Measurements from ENCODE around the gene ANXA3. TPM values are rescaled to one million over a fixed set of nuclear protein-coding genes. Genes with fewer than 3 reads are reported as not detected.

The ANXA3 gene
- polyA plus RNA-seq, 3 donors = 0.31 to 0.64 (median 0.55) TPM

DNA sequence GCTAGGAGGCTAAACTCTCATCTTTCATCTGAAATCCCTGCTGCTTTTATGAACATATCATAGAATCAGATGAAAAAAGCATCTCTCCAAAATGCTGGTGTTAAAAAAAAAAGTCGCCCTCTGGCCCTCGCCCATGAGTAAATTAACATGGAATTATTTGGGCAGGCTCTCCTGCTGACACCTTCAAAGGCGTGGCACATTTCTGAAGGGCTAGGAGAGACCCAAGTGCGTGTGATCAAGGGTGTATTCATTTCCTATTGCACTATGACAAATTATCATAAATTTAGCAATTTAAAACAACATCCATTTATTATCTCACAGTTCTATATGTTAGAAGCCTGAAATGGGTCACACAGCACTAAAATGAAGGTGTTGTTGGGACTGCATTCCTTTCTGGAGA, 5.1 kb downstream of the ANXA3 start:
- Histone ChIP-seq H3K4me3 (replicated peaks in 1 of 3; ENCODE audit: low read depth in 2 of 3, low read length in 3 of 3) (no peak overlapping the region), H3K9me3 (replicated peaks in 1 of 2; ENCODE audit: control insufficient read depth in 1 of 2, insufficient read depth in 1 of 2, low read length in 2 of 2) (no peaks in the 10 kb centered on the region), H3K9ac (ENCODE audit: insufficient read depth, low read length, poor library complexity, severe bottlenecking) (no peak overlapping the region), H3K27me3 (ENCODE audit: control insufficient read depth in 2 of 2, insufficient read depth in 2 of 2, low read length in 2 of 2) (peaks cover 0 to 8% of the 10 kb centered on the region in 2 donors), H3K36me3 (replicated peaks in 1 of 2; ENCODE audit: control insufficient read depth in 1 of 2, insufficient read depth in 2 of 2, low read length in 2 of 2) (no peaks in the 10 kb centered on the region), H3K27ac (ENCODE audit: low read depth in 1 of 2, low read length in 2 of 2) (no peak overlapping the region), H3K4me2 (replicated peaks; ENCODE audit: extremely low read depth, low read length, poor library complexity, severe bottlenecking) (no peak overlapping the region), H4K20me1 (ENCODE audit: insufficient read depth, low read length) (no peaks in the 10 kb centered on the region), H2AFZ (ENCODE audit: insufficient read depth, low read depth, low read length, poor library complexity, severe bottlenecking) (no peak overlapping the region), H3K4me1 (ENCODE audit: control insufficient read depth in 1 of 2, insufficient read depth in 2 of 2, low read length in 2 of 2) (peaks cover 18 to 19% of the 10 kb centered on the region in 2 donors), H3K79me2 (ENCODE audit: insufficient read depth, low read length) (no peaks in the 10 kb centered on the region)
- Mint-ChIP-seq H3K27me3 (ENCODE audit: low read depth in 3 of 3) (peaks cover 0 to 10% (median 2%) of the 10 kb centered on the region in 3 donors), H3K4me3 (no peak overlapping the region), H3K27ac (no peak overlapping the region), H3K9me3 (peaks cover 0 to 2% (median 0%) of the 10 kb centered on the region in 7 donors), H3K4me1 (peaks cover 16% of the 10 kb centered on the region), H3K36me3 (no peaks in the 10 kb centered on the region)
- DNase-seq = no peak
- WGBS (ENCODE audit: insufficient coverage) = no CpG with 5 or more reads among the region's 4 CpGs
- TF ChIP-seq, protein P1, sequence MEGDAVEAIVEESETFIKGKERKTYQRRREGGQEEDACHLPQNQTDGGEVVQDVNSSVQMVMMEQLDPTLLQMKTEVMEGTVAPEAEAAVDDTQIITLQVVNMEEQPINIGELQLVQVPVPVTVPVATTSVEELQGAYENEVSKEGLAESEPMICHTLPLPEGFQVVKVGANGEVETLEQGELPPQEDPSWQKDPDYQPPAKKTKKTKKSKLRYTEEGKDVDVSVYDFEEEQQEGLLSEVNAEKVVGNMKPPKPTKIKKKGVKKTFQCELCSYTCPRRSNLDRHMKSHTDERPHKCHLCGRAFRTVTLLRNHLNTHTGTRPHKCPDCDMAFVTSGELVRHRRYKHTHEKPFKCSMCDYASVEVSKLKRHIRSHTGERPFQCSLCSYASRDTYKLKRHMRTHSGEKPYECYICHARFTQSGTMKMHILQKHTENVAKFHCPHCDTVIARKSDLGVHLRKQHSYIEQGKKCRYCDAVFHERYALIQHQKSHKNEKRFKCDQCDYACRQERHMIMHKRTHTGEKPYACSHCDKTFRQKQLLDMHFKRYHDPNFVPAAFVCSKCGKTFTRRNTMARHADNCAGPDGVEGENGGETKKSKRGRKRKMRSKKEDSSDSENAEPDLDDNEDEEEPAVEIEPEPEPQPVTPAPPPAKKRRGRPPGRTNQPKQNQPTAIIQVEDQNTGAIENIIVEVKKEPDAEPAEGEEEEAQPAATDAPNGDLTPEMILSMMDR (IDR thresholded peaks at IDR 0.05) = no peak
- intact Hi-C loops (cut with micrococcal nuclease) = no loop called here

DNA sequence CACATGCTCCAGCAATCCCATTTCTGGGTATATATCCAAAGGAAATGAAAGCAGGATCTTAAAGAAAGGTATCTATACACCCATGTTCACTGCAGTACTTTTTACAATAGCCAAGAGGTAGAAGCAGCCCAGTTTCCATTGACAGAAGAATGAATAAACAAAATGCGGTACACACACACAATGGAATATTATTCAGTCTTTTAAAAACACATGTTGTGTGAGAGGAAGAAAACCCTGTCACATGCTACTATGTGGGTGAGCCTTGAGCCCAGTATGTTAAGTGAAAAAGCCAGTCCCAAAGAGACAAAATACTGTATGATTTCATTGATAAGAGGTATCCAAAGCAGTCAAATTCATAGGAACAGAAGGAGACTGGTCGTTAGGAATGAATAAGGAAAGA, 6.3 kb downstream of the ANXA3 start:
- Histone ChIP-seq H3K27ac (ENCODE audit: low read depth in 1 of 2, low read length in 2 of 2) (no peak overlapping the region), H3K4me1 (ENCODE audit: control insufficient read depth in 1 of 2, insufficient read depth in 2 of 2, low read length in 2 of 2) (peaks cover 7% of the 10 kb centered on the region in 2 donors), H4K20me1 (ENCODE audit: insufficient read depth, low read length) (no peaks in the 10 kb centered on the region), H3K36me3 (replicated peaks in 1 of 2; ENCODE audit: control insufficient read depth in 1 of 2, insufficient read depth in 2 of 2, low read length in 2 of 2) (no peaks in the 10 kb centered on the region), H3K4me2 (replicated peaks; ENCODE audit: extremely low read depth, low read length, poor library complexity, severe bottlenecking) (no peak overlapping the region), H3K79me2 (ENCODE audit: insufficient read depth, low read length) (no peaks in the 10 kb centered on the region), H3K27me3 (ENCODE audit: control insufficient read depth in 2 of 2, insufficient read depth in 2 of 2, low read length in 2 of 2) (no peaks in the 10 kb centered on the region), H2AFZ (ENCODE audit: insufficient read depth, low read depth, low read length, poor library complexity, severe bottlenecking) (no peak overlapping the region), H3K9me3 (replicated peaks in 1 of 2; ENCODE audit: control insufficient read depth in 1 of 2, insufficient read depth in 1 of 2, low read length in 2 of 2) (no peaks in the 10 kb centered on the region), H3K4me3 (replicated peaks in 1 of 3; ENCODE audit: low read depth in 2 of 3, low read length in 3 of 3) (no peak overlapping the region), H3K9ac (ENCODE audit: insufficient read depth, low read length, poor library complexity, severe bottlenecking) (no peak overlapping the region)
- Mint-ChIP-seq H3K27ac (no peak overlapping the region), H3K4me3 (no peak overlapping the region), H3K4me1 (peaks cover 7% of the 10 kb centered on the region), H3K36me3 (no peaks in the 10 kb centered on the region), H3K9me3 (peaks cover 0 to 2% (median 0%) of the 10 kb centered on the region in 7 donors), H3K27me3 (ENCODE audit: low read depth in 3 of 3) (peaks cover 0 to 2% (median 2%) of the 10 kb centered on the region in 3 donors)
- TF ChIP-seq, protein P1 (IDR thresholded peaks at IDR 0.05) = no peak
- intact Hi-C loops (cut with micrococcal nuclease) = no loop called here
- no CpG with 5 or more reads among the region's 2 CpGs for WGBS (ENCODE audit: insufficient coverage)
- DNase-seq = no peak
